Stomach (tissue), 4 donors: ENCODE measurements around the gene KIAA1217.

Source experiments
- CTCF ChIP-seq, 7 experiments: fragments of 450-650 bp in 4 of 7; fragments of 200-600 bp in 3 of 7; sonication (generic) in 3 of 7; IDR thresholded peaks; one replicate each; pipeline ENCODE4 v1.5.1; 2016 to 2019; ENCODE audit warnings: antibody characterized with exemption in 7 of 7, control low read depth in 2 of 7, mild to moderate bottlenecking in 1 of 7
- POLR2AphosphoS5 ChIP-seq, 3 donors: sonication (generic); formaldehyde crosslinking; IDR thresholded peaks; one replicate each; pipeline ENCODE4 v1.6.1; 2016; ENCODE audit warnings: antibody characterized with exemption in 3 of 3

DNA sequence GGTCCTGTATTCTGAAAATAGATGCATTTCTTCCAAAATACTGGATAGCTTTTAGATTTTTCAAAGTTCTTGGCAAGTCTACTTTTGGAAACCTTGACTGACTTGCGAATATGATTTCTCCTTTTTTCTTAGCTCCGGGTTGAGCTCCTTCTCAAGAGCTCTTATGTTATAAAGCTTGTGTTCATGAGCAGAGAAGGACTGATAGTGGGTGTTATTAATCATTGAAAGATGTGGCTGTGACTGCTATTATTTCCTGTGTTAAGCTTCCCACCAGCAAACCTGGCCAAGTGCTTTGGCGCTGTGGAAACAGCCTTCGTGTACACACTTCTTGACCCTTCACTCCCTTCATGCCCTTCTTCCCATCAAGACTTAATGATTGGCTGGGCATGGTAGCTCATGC lies 98.2 kb downstream of the KIAA1217 start:
- TF ChIP-seq CTCF (IDR thresholded peaks at IDR 0.05) (no peak), POLR2AphosphoS5 (IDR thresholded peaks at IDR 0.05) (no peak)
